ENCODE results near the gene MBTPS1. TPM values are rescaled to one million over a fixed set of nuclear protein-coding genes. Genes with fewer than 3 reads are reported as not detected.
A peak's percentile ranks its signal among the peaks of the same experiment; 100 is the strongest.

Gene MBTPS1
- total and polyA plus RNA-seq, 10 of the 15 experiments (the other 5 are each of a cell fraction or from before 2014, with no cell fraction given) = 1.3 to 43.9 (median 35.2) TPM

- TF ChIP-seq ZBTB11 (CRISPR knock-in tag; IDR thresholded peaks at IDR 0.05) (no peak), NFXL1 (IDR thresholded peaks at IDR 0.05; ENCODE audit: borderline replicate concordance) (no peak), RELB (IDR thresholded peaks at IDR 0.05; ENCODE audit: low read depth) (no peak)
Observed at GRCh38 chr16:84014570-84015327, 102.0 kb downstream of the MBTPS1 start (continued).

- H3K27ac ChIP-seq (ENCODE audit: control insufficient read depth, insufficient read depth) = no peak overlapping the region
- intact Hi-C loops (cut with micrococcal nuclease; ENCODE audit: unreplicated experiment) = no loop called here
- SMC1A ChIA-PET (ENCODE audit: uncharacterized antibody, unreplicated experiment) = no interaction called here
- H3K36me3 ChIP-seq (ENCODE audit: control insufficient read depth in 2 of 2, insufficient read depth in 2 of 2, low read length in 1 of 2) = no peaks in the 10 kb centered on the region
- no peaks in the 10 kb centered on the region for H3K79me2 ChIP-seq (ENCODE audit: control insufficient read depth, insufficient read depth, low read length)
- FAIRE-seq = no peak
- H3K4me2 ChIP-seq (ENCODE audit: control insufficient read depth, insufficient read depth) = no peak overlapping the region
- BruUV-seq (replicated peaks) = no TSS peak
- DNase-seq (ENCODE audit: low read depth, low spot score) = peak; percentile 42
- peak; percentile 93 for ATAC-seq
- in situ Hi-C loops (cut with MboI) = no loop called here
- no peak overlapping the region for H3K9ac ChIP-seq (ENCODE audit: control insufficient read depth, insufficient read depth, low read length)
- H3K4me1 ChIP-seq (ENCODE audit: control insufficient read depth, insufficient read depth, low read length) = no peaks in the 10 kb centered on the region
- H3K27me3 ChIP-seq (replicated peaks in 1 of 2; ENCODE audit: control insufficient read depth in 2 of 2, insufficient read depth in 2 of 2, low read length in 1 of 2) = no peaks in the 10 kb centered on the region
- H3K4me3 ChIP-seq = no peak overlapping the region
- POLR2A ChIA-PET = no interaction called here
- WGBS (ENCODE audit: insufficient coverage, insufficient replicate concordance, low lambda C conversion rate, missing lambda C conversion rate) = 8% methylated on average over 14 of the region's 14 CpGs
- CTCF ChIA-PET = interaction anchor here (0.6 to 0.7 kb wide), 2 partner anchors 75 to 938 kb away, joined by 3 to 5 read pairs; no protein-coding TSS in a partner anchor
- no peaks in the 10 kb centered on the region; the same call in 2 of the 3 replicates for H3K9me3 ChIP-seq (replicated peaks; ENCODE audit: control insufficient read depth, insufficient read depth, low read length)
- H4K20me1 ChIP-seq (ENCODE audit: control insufficient read depth, insufficient read depth) = no peaks in the 10 kb centered on the region
- no peak overlapping the region for H2AFZ ChIP-seq (ENCODE audit: control insufficient read depth, low read depth, low read length)
- RAD21 ChIA-PET (ENCODE audit: unreplicated experiment) = no interaction called here
- TF ChIP-seq NKRF (conservative IDR thresholded peaks at IDR 0.05) = no peak
- no peak for TF ChIP-seq ZBTB40 (IDR thresholded peaks at IDR 0.05; ENCODE audit: borderline replicate concordance)
- TF ChIP-seq GABPA (IDR thresholded peaks at IDR 0.05; ENCODE audit: low read depth) = no peak
- no peak for TF ChIP-seq BCL11A (IDR thresholded peaks at IDR 0.05; ENCODE audit: low read depth, low read length)
Observed at GRCh38 chr16:84013787-84014569, 102.8 kb downstream of the MBTPS1 start.

All from GM12878 (cell line).